ENCODE data around the gene SLC4A4. TPM values are rescaled to one million over a fixed set of nuclear protein-coding genes. Genes with fewer than 3 reads are reported as not detected.

The SLC4A4 gene
- total and polyA plus RNA-seq, 2 experiments from 2014 or later: 9.6 to 14.2 TPM

- Histone ChIP-seq H3K9me2 (replicated peaks; ENCODE audit: insufficient read depth) (no peaks in the 10 kb centered on the region), H3K27ac (no peak overlapping the region), H3K36me3 (replicated peaks; ENCODE audit: insufficient read depth, low read depth) (no peaks in the 10 kb centered on the region), H3K4me1 (ENCODE audit: insufficient read depth) (no peaks in the 10 kb centered on the region), H3K4me2 (peak overlapping the region; percentile 35), H3K79me2 (no peaks in the 10 kb centered on the region), H3K4me3 (no peak overlapping the region), H3K9me3 (ENCODE audit: low read depth) (no peaks in the 10 kb centered on the region), H2AFZ (no peak overlapping the region), H3K27me3 (no peaks in the 10 kb centered on the region), H4K20me1 (ENCODE audit: insufficient read depth, poor library complexity, severe bottlenecking) (no peaks in the 10 kb centered on the region)
- peak; percentile 21 for DNase-seq (ENCODE audit: low spot score)
- WGBS (ENCODE audit: low lambda C conversion rate, missing lambda C conversion rate): 67% methylated on average over 4 of the region's 4 CpGs
- no peak for TF ChIP-seq EZH2 (IDR thresholded peaks at IDR 0.05; ENCODE audit: borderline replicate concordance)
- no peak for TF ChIP-seq CTCF (IDR thresholded peaks at IDR 0.05; ENCODE audit: poor library complexity)
- no peak for TF ChIP-seq EZH2phosphoT487 (IDR thresholded peaks at IDR 0.05; ENCODE audit: low read depth, severe bottlenecking, unreplicated experiment)
Measured at GRCh38 chr4:71487344-71487920, 148.6 kb downstream of the SLC4A4 start.

GRCh38 chr4:71494539-71494938, 155.7 kb downstream of the SLC4A4 start:
- 80% methylated on average over 1 of the region's 1 CpG for WGBS (ENCODE audit: low lambda C conversion rate, missing lambda C conversion rate)
- Histone ChIP-seq H3K36me3 (replicated peaks; ENCODE audit: insufficient read depth, low read depth) (no peaks in the 10 kb centered on the region), H2AFZ (no peak overlapping the region), H3K27ac (no peak overlapping the region), H3K79me2 (no peaks in the 10 kb centered on the region), H3K4me3 (no peak overlapping the region), H3K4me2 (no peak overlapping the region), H3K9me3 (ENCODE audit: low read depth) (no peaks in the 10 kb centered on the region), H4K20me1 (ENCODE audit: insufficient read depth, poor library complexity, severe bottlenecking) (no peaks in the 10 kb centered on the region), H3K9me2 (replicated peaks; ENCODE audit: insufficient read depth) (no peaks in the 10 kb centered on the region), H3K27me3 (no peaks in the 10 kb centered on the region), H3K4me1 (ENCODE audit: insufficient read depth) (no peaks in the 10 kb centered on the region)
- TF ChIP-seq EZH2phosphoT487 (IDR thresholded peaks at IDR 0.05; ENCODE audit: low read depth, severe bottlenecking, unreplicated experiment) (no peak), EZH2 (IDR thresholded peaks at IDR 0.05; ENCODE audit: borderline replicate concordance) (no peak), CTCF (IDR thresholded peaks at IDR 0.05; ENCODE audit: poor library complexity) (no peak)
- no peak for DNase-seq (ENCODE audit: low spot score)

- Histone ChIP-seq H4K20me1 (ENCODE audit: insufficient read depth, poor library complexity, severe bottlenecking) (no peaks in the 10 kb centered on the region), H3K27ac (no peak overlapping the region), H3K9me2 (replicated peaks; ENCODE audit: insufficient read depth) (no peaks in the 10 kb centered on the region), H3K4me1 (ENCODE audit: insufficient read depth) (no peaks in the 10 kb centered on the region), H3K4me3 (no peak overlapping the region), H3K4me2 (no peak overlapping the region), H3K79me2 (no peaks in the 10 kb centered on the region), H3K27me3 (no peaks in the 10 kb centered on the region), H3K36me3 (replicated peaks; ENCODE audit: insufficient read depth, low read depth) (no peaks in the 10 kb centered on the region), H2AFZ (no peak overlapping the region), H3K9me3 (ENCODE audit: low read depth) (no peaks in the 10 kb centered on the region)
- no peak for TF ChIP-seq EZH2phosphoT487 (IDR thresholded peaks at IDR 0.05; ENCODE audit: low read depth, severe bottlenecking, unreplicated experiment)
- TF ChIP-seq CTCF (IDR thresholded peaks at IDR 0.05; ENCODE audit: poor library complexity): no peak
- TF ChIP-seq EZH2 (IDR thresholded peaks at IDR 0.05; ENCODE audit: borderline replicate concordance): no peak
- no peak for DNase-seq (ENCODE audit: low spot score)
Measured at GRCh38 chr4:71495454-71495853, 156.6 kb downstream of the SLC4A4 start.

- Histone ChIP-seq H3K4me3 (no peak overlapping the region), H3K9me3 (ENCODE audit: low read depth) (no peaks in the 10 kb centered on the region), H3K9me2 (replicated peaks; ENCODE audit: insufficient read depth) (no peaks in the 10 kb centered on the region), H2AFZ (no peak overlapping the region), H3K27ac (no peak overlapping the region), H3K27me3 (no peaks in the 10 kb centered on the region), H4K20me1 (ENCODE audit: insufficient read depth, poor library complexity, severe bottlenecking) (no peaks in the 10 kb centered on the region), H3K79me2 (no peaks in the 10 kb centered on the region), H3K4me2 (no peak overlapping the region), H3K4me1 (ENCODE audit: insufficient read depth) (no peaks in the 10 kb centered on the region), H3K36me3 (replicated peaks; ENCODE audit: insufficient read depth, low read depth) (no peaks in the 10 kb centered on the region)
- 89% methylated on average over 3 of the region's 3 CpGs for WGBS (ENCODE audit: low lambda C conversion rate, missing lambda C conversion rate)
- TF ChIP-seq EZH2phosphoT487 (IDR thresholded peaks at IDR 0.05; ENCODE audit: low read depth, severe bottlenecking, unreplicated experiment) (no peak), CTCF (IDR thresholded peaks at IDR 0.05; ENCODE audit: poor library complexity) (no peak), EZH2 (IDR thresholded peaks at IDR 0.05; ENCODE audit: borderline replicate concordance) (no peak)
- no peak for DNase-seq (ENCODE audit: low spot score)
Measured at GRCh38 chr4:71497078-71497477, 158.3 kb downstream of the SLC4A4 start.
